ENCODE measurements around the gene GSG1L.

The GSG1L gene

DNA sequence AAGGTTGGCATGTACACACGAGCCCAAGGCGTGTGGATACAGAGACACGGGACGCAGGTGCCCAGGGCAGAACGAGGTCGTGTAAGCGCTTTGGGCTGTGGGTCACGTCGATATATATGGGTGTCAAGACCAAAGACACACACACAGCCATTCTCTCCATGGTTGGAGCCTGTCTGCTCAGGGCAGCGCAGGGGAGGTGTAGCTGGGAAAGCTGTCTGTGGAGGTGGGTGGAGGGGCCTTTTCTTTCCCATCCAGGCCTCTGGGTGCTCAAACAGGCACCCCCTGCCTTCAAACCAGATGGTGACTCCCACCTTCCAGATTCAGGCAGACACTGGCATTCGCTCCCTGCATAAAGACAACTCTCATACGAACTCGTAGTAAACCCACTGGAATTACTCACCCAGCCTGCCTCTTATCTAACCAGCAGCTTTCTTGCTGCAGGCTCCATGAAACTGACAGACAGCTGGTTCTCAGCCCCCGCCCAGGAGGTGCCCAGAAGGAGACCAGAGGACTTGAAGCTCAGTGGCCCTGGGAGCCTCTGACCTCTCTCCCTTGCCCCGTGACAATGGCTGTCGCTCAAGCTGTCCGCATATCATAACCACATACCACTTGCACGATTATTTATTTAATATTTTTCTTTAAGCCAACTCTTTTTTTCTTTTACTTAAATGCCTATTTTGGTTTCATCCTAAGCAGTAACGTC lies 276.4 kb downstream of the GSG1L start:
- no peak for DNase-seq

DNA sequence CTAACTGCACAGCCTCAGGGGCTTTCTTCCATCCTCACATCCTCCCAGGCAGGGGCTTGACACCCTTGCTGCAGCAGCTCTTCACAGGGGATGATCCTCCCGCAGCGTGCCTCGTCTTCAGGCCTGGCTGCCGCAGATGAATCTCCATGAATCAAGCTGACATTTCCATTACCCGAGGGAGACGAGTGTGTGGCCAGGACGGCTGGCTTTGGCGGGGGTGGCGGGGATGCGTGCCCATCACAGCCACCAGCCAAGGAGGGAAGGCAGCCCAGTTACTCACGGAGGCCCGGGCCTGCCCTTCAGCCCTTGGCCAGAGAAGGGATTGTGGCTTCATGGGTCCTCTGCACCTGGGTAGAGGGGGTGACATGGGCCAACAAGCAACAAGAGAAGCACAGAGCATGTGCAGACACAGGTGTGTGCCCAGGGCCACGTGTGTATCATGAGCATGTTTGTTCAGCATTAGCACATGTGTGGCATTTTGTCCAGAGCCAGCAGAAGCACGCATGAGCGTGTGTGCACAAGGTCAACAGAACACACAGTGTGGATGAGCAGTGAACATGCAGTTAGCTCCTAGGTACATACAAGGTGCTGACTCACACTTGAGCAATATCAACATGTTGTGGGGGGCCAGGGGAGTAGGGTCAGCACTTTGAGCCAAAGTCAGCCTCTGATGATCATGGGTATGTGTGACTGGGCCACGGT lies 277.1 kb downstream of the GSG1L start:
- no peak for DNase-seq

DNA sequence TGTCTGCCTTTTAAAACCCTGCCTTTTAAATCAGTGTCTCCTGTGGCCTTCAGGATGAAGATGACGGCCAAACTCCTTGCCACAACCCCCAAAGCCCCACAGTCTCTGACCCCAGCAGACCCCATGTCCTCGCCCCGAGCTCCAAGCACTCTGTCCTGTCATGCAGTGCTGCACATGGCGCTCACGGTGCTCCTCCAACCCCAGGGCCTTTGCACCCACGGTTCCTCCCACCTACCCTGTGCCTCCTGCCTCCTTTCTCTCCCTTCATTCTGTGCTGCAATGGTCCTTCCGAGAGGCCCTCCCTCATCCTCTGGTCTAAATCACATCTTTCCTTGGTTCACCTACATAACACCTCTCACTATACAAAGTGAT lies 278.2 kb downstream of the GSG1L start:
- no peak for DNase-seq

DNA sequence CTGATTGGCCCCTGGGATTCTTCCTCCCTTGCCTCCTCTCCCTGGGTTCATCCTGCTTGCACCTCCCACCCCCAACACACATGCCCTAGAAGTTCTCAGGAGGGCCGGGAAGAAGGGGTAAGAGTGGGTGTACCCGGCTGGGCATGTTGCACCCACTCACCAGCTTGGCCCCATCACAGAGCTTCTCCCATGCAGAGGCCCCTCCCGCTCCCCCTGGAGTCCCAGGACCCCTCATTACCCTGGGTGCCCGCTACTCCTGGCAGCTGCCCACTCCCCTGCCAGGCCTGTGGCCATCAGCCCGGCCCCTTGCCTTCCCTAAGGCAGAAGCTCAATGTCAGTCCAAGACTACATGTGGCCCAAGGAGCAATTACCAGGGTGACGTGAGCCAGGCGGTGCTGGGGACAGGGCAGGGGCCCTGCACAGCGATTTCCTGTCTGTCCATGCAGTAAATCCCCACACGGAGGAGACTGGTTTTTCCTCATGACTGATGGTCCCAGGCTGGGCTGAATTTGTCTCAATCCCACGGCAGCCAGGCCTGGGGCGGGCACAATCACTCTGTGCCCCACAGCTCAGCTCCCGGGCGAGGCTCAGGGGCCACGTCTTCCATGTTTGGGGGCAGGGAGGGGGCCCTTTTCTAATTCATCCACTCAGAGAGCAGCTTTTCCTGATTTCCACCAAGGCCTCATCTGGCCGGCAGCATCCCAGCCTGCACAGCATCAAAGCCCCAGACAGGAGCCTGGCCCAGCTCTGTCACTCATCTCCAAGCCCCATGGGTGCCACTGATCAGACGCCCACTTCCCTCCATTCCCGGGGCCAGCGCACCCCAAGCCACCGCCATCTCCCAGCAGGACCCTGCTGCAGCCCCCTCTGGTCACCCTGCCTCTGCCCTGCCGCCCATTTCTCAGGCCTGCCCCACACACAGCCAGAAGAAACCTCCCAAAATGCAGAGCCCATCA lies 278.9 kb downstream of the GSG1L start:
- no peak for DNase-seq

DNA sequence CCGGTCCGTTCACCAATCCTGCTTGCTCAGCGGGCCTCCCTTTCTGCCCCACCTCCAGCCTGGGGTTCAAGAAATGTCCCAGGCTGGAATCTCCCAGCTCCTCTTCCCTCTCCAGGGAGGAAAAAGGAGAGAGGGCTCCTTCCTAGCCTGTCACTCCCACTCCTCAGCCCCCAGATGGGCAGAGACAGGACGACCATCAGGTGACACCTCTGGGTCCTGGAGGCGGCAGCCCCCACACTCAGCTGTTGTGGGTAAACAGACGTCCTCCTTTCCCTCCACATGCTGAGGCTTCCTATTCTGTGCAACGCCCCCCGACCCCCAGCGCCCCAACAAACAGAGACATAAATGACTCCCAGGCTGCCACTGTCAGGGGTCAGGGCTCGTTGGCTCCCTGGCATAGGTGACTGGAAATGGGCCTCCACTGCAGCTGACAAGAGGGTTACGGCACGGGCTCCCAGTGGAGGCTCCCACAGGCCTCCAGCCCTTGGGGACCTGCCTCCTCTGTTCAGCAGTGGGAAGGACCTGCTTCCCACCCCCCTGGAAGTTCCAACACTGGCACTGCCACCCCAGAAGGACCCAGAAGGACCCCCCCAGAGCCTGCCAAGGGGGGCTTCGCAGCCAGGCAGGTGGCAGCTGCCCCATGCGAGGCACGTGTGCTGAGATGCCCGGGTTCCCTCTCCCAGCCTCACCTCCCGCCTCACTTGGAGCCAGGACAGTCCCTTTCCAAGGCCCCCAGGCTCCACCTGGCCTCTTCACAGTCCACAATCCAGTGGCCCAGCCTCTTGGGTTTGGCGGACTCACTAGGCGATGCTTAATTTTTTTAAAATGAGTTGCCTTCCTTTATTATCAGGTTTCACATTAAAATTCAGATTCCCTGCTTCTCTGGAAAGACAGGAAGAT lies 281.3 kb downstream of the GSG1L start:
- DNase-seq: no peak

DNA sequence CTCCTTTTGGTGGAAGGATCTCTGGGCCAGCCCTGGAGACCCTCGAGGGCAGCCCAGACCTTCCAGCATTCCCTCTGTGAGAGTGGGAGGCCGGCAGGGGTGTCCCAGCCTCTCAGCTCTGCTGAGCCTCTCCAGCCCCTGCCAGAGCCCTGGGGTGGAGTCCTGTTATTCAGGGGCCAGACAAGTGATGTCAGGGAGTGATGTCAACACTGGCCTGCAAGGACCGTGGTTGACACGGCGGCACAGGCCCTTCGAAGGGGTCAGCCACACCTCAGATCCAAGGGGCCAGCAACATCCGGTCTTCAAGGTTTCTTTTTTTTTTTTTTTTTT lies 282.4 kb downstream of the GSG1L start:
- no peak for DNase-seq

DNA sequence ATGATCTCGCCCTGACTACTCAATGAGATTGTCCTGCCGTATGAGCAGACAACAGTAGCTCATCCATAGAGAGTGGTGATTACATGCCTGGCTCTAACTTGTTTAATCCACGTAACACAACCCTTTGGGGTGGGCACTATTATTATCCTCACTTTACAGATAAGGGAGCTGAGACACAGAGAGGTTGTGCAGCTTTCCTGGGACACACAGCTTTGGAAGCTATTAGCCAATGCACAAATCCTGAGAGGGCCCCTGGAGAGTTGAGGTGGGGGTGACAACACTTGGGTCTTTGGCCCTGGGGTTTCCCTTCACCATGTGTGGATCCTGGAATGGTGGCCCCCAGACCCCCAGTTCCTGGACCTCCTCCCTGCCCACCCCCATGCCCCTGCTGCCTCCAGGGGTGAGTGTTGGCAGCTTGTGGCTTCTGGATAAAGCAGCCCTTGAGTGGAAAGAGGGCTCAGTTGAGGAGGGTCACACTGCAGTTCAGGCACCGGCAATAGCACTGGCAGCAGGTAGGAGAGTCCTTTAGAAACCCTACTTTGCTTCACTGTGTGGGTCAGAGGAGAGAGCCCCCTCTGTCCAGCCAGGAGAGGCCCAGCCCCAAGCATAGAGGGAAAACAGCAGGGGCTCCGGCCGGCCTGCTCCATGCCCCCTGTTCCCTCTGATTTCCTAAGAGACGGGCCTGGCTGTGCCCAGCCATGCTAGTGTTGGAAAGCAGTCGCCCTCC lies 282.9 kb downstream of the GSG1L start:
- DNase-seq: no peak

DNA sequence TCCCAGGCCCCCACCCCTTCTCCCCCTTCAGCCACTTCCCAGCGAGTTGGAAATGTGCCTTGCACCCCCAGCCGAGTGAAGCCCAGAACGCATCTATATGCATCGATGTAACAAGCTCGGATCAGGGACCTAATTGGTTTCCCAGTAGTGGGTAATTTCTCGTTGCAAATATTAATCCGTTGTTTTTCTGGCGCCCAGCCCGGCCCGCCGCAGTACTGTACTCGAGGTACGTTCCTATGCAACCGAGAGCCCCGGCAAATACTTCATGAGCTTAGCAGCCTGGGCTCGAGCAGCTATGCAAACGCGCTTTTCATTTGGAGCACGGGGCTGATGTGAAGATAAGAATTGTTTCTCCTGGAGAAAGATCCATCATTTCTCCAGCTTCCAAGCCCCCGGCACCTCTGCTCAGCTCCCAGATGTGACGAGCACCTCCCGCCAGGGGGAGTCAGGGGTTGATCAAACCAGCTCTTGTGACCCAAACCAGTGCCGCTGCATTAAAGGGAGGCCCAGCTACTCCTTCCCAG lies 283.8 kb downstream of the GSG1L start:
- DNase-seq: no peak

DNA sequence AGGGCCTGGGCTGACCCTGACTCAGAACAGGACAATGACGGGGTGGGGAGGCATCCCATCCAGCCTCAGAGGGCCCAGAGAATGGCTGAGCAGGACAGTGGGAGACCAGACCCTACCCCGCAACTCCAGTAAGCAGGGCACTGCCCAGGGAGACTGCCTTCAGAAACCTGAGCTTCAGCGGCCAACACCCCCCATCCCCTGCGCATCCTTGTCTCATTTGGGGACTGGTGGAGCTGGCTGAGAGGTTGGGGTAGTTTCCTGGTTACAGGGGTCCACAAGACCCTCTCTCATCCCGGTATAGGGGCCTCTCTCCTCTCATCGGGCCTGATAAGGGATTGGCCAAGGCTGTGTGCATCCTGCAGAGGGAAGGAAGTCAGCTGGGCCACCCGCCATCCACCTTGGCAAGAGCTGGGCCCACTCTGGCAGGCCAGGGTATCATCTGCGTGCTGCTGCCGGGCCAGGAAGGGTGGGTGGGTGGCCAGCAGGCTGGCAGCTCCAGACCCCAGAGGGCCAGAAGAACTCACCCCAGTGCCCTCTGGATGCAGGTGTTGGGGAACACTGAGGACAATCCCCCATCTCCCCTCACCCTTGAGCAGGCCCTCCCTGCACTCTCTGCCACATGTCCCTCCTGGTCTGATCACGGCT lies 284.5 kb downstream of the GSG1L start:
- DNase-seq: no peak

DNA sequence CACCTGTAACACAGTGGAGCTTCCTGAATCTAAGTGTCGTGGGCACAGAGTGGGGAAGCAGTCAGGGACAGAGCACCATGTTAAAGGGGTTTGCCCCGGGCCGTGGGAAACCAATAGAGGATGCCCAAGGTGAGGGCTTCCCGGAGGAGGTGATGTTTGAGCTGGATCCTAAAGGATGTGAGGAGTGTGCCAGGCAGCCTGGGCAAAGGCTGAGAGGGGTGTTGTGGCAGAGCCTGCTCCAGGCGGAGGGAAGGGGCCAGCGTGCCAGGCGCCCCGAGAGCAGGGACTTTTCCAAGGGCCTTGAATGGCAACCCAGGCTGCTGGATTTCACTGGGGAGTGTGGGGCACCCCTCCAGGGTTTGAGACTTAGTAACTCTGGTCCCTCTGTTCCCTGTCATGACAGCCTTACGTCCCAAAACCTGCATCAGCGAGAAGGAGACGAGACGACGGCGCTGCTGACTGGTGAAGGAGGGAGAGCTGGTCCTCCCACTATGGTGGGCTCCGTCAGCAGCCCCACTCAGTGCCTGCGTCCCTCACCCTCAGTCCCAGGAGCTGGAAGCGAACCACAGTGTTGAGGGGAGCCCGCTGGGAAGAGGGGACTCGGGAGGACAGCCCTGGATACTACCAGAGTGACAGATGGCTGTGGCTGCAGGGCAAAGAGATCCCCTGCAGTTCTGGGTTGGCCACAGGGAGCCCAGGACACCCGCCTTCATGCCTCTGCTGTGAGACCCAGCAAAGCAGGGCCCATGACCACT lies 285.2 kb downstream of the GSG1L start:
- no peak for DNase-seq

DNA sequence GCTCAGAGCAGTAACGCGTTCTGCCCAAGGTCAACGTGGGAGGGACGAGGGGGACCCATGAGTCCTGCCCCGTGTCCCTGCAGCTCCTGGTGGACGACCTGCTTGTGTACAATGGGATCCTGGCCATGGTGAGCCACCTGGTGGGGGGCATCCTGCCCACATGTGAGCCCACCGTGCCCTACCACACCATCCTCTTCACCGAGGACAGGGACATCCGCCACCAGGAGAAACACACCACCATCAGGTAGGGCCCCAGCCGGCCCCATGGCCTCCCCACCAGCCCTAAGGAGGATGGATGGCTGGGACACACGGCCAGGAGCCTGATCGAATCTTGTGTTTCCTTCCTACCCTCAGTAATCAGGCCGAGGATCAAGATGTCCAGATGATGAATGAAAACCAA lies 286.0 kb downstream of the GSG1L start:
- no peak for DNase-seq

DNA sequence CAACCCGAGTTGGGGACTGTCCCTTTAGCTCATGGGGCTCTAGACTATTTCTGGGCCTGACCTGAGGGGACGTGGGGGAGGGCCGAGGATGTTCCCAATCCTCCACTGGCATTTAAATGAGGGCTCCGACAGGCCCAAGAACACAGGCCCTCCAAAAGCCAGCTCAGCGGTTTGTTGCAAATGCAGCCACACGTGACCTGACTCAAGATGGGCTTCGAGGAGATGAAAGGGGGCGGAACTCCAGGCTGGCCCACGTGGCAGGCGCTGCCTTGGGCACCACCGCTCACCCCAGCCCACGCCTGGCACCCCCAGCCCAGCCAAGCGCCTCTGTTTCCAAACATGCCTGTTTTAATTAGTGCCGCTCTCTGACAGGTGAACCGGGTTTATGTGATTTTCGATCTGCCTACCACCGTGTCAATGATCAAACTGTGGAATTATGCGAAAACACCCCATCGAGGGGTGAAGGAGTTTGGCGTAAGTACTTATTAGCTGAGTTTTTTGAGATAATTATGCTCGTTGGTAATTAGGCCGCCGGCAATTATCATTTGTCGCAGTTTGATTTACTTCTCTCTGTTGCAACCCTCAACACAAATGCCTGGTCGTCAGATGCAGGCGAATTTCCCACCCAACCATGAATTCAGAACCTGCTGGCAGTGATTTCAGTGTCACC lies 286.8 kb downstream of the GSG1L start:
- no peak for DNase-seq

DNA sequence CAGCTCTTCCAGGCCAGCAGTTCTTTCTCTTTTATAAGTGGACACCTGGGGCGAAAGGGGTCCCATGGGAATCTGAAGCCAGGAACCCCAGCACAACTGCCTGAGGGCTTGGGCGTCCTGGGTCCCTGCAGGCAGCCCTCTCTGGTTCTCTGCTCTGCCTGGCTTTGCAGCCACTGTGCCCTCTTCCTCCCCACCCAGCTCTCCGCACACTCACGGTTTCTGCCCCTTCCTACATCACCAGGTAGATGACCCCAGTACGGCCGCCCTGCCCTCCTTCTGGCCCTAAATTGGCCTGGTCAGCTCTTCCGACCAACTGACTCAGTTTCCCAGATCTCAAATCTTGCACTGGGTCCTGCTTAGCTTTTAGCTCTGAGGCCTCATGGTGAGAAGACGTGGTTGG lies 288.3 kb downstream of the GSG1L start:
- DNase-seq: no peak

DNA sequence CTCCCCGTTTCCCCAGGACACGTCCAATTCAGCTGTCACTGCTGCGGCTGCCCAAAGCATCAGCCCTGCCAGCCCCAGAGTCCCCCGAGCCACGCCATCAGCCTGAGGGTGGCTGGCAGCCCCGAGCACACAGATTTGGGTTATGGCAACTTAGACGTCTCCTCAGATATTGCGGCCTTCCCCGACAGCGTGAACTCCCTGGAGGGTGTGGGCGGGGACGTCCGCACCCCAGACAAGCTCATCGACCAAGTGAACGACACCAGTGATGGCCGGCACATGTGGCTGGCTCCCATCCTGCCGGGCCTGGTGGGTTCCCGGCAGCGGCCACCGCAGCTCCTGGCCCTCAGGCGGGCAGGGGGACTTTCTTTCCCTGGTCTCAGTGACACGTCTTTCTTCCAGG lies 288.7 kb downstream of the GSG1L start:
- DNase-seq: no peak

DNA sequence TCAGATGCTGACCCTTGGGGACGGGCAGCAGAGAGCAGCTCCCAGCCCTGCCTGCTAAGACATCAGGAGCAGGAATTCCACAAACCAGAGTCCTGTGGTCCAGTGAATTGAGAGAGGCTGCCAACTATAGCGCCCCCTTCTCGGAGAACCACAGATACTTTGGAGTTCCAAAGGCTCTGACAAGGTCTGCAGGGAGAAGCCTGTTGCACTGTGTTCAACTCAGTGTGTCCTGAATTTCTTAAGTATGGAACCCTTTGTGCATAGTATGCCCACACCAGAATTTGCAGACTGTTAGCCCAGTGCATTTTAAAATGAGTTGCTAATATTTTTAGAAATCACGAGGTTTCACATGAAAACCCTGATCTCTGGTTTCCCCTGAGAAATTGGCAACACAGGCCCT lies 290.2 kb downstream of the GSG1L start:
- DNase-seq: no peak

DNA sequence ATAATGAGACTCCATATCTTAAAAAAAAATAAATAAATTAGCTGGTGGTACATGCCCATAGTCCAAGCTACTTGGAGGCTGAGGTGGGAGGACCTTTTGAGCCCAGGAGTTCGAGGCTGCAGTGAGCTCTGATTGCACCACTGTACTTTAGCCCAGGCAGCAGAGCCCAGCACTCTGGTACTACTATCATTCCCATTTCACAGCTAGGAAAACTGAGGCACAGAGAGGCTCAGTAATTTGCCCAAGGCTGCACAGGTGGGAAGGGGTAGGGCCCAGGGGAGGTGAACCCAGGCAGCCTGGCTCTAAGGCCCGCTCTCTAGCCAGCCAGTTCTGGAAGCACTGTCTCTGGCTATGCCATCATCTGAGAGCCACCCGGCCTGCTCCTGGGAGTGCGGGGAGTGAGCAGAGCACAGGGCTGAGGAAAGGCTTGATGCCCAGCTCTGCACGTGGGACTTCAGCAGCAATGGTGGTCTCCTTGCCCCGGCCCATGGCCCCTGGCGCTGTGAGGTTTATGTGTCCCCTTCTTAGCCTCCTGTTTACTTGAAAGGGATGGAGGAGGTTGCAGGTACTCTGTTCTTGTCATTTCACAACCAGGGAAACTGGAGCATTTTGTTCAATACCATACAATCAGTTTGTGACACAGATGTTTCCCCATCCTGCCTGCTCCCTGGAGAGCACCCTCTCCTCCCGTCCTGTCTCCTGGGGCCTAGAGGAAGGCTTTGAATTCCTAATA lies 291.3 kb downstream of the GSG1L start:
- DNase-seq: no peak

DNA sequence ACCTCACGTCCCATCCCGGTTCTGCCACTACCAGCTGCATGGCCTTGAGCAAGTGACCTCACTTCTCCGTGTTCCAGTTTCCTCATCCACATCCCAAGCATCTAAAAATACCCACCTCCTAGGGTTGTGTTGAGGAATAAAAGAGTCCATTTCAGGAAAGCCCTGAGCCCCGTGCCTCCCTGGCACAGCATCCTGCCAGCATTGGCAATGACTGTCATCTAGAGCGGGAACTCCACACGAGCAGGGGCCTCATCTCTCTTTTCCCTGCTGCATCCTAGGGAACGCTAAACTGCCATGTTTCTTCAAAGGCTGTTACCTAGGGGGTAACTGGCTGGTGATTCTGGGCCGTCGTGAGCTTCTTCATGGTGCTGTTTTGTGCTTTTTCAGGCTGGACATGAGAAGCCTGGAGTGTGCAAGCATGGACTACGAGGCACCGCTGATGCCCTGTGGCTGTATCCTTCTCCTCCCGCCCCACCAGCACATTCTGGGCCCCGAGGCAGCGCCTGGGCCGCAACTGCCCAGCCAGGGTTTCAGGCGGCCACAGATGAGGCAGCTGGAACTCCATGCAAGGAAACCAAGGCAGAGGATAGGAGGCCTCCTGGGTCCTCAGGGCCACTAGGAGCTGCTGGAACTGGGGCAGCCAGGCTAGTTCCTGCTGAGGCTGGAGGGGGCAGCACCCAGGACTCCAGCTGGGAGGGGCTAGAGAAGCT lies 292.2 kb downstream of the GSG1L start:
- no peak for DNase-seq

Data from inflammatory macrophage (primary cell).